D721Med (cell line): ENCODE measurements around the gene PHYH.

Experiments
- DNase-seq: peaks from one replicate; pipeline ENCODE4 v3.0.0; 2011; ENCODE audit warnings: low spot score; ENCODE audit not compliant: insufficient read length
- FAIRE-seq: peaks from 2 replicates; lab custom pipeline; 2011; peaks lifted over from hg19 to GRCh38; lab: Jason Lieb, UNC
- TF ChIP-seq, protein P1 (sequence below): IDR thresholded peaks from 2 replicates; pipeline ENCODE4 v1.5.1; 2012; ENCODE audit warnings: mild to moderate bottlenecking, control low read depth; ENCODE audit not compliant: insufficient read depth; ENCODE audit errors: missing control alignments

The PHYH gene

DNA sequence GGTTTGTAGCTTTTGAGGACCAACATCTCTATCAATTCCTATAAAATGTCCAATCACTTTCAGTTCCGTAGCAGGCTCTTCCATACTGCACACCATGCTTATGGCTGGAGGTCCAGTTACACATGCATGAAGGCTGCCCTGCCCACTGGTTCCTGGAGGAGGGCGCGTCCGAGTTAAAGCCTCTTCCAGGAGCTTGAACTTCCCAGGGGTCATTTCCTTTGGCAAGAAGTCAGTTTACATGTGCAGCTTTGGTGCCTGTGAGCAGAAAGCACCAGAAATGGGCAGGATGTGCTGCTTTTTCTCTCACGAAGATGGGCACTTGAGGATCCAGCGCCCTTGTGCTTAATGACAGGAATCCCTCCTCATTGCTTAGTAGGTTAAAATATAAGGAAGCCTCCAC is 17.6 kb upstream of the PHYH start:
- no peak for DNase-seq
- TF ChIP-seq, protein P1, sequence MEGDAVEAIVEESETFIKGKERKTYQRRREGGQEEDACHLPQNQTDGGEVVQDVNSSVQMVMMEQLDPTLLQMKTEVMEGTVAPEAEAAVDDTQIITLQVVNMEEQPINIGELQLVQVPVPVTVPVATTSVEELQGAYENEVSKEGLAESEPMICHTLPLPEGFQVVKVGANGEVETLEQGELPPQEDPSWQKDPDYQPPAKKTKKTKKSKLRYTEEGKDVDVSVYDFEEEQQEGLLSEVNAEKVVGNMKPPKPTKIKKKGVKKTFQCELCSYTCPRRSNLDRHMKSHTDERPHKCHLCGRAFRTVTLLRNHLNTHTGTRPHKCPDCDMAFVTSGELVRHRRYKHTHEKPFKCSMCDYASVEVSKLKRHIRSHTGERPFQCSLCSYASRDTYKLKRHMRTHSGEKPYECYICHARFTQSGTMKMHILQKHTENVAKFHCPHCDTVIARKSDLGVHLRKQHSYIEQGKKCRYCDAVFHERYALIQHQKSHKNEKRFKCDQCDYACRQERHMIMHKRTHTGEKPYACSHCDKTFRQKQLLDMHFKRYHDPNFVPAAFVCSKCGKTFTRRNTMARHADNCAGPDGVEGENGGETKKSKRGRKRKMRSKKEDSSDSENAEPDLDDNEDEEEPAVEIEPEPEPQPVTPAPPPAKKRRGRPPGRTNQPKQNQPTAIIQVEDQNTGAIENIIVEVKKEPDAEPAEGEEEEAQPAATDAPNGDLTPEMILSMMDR = no peak
- no peak for FAIRE-seq

DNA sequence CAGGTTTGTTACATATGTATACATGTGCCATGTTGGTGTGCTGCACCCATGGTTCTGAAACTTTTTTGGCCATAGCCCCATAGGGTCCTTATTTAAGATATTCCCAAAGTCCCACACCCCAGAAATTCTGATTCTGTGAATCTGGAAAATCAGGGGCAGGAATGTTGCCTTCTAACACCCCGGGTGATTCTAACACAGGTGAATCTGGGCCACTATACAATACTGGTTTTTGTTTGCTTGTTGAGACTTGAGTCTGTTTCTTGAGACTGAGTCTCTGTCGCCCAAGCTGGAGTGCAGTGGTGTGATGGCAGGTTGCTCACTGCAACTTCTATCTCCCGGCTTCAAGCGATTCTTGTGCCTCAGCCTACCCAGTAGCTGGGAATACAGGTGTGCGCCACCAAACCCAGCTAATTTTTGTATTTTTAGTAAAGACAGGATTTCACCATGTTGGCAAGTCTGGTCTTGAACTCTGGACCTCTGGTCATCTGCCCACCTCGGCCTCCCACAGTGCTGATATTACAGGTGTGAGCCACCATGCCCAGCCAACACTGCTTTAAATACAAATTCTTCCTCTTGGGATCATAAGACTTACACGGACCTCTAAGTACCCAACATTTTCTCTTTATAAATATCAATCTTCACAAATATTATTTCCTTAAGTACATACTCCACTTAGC is 16.9 kb upstream of the PHYH start:
- FAIRE-seq (no peak), DNase-seq (no peak)
- TF ChIP-seq, protein P1 = no peak

DNA sequence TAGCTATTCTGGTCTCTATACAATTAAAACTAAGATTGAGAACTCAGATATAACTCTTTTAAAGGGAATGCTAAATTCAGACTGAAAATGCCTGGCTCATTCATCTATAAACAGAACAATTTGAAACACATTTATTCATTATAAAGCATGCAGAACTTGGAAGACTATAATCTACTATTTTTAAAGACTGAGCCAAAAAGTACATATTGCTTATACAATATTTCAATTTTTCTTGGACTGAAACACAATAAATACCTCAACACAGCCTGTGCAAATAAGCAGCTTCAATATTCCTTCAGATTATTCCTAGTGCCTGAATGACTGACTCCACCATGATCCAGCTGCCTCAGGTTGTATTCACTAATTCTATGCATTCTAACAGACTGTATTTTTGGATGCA is 15.5 kb upstream of the PHYH start:
- FAIRE-seq (no peak), DNase-seq (no peak)
- TF ChIP-seq, protein P1 = no peak

DNA sequence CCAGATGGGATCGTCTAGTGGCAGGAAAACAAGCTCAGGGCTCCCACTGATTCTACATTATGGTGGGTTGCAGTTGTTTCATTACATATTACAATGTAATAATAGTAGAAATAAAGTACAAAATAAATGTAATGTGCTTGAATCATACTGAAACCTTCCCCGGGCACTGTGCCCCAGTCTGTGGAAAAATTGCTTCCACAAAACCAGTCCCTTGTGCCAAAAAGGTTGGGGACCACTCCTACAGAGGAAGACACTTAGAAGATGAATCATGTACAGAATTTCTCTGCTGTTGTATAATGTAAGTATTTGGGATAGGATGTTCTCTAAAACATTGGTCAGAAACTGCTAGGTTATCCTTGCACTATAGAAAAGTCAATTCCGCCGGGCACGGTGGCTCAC is 11.3 kb upstream of the PHYH start:
- DNase-seq (no peak), FAIRE-seq (no peak)
- TF ChIP-seq, protein P1 = no peak

DNA sequence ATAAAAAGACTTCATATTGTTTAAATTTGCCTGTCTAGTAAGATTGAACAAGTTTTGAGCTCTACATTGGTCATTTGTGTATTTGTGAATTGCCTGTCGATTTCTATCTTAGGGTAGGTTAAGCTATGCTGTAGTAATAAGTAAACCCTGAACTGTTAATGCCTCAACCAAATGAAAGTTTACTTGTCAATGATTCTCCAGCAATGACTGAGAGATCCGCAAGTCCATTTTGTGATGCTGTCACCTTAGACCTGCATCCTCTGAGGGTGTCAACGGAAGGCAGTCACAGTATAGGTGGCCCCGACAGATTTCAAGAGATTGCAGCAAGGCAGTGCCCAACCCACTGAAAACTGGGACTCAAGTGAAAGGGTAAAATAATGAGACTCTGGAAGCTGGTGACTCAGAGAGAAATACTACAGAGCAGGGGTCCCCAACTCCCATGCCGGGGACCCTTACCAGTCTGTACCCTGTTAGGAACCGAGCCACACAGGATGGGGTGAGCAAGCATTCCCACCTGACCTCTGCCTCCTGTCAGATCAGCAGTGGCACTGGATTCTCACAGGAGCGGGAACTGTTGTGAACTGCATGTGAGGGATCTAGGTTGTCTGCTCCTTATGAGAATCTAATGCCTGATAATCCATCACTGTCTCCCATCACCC is 10.8 kb upstream of the PHYH start:
- DNase-seq (no peak), FAIRE-seq (no peak)
- TF ChIP-seq, protein P1 = no peak

DNA sequence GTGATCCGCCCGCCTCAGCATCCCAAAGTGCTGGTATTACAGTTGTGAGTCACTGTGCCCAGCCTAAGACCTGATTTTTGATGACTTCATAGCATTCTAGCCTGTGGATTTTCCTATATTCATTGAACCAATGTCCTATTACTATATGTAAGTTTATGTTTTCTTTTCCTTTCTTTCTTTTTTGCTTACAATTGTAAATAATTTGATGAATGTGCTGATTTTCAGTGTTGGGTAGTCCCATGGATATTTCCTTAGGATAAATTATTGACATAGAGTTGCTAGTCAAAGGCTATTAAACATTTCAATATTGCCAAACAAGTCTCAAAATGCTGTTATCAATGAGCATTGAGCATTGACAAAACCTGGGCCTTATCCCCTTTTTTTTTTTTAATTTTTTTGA is 9.9 kb upstream of the PHYH start:
- FAIRE-seq = no peak
- TF ChIP-seq, protein P1 = no peak

DNA sequence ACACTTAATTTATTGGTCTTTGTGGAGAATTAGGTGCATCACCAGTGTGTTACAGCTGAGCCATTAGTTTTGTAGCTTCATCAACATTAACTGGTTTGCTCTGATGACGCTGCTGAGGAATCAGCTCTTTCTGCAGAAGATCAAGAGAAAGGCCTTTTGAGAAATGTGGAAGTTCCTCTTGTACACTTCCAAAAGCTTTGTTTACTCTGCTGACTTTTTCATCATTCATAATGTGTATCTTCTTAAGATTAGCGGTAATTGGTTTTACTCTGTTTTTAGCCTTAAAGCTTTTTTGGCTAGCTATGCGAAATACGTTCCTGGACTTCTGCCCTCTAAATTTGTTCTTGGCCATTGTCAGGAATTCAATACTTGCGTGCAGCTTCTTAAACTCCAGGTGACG is 8.2 kb upstream of the PHYH start:
- DNase-seq = no peak
- TF ChIP-seq, protein P1 = no peak
- FAIRE-seq = no peak

More for the DNA sequence above, 9.9 kb upstream of the PHYH start:
- no peak for DNase-seq
